Stimulated activated CD4-positive, alpha-beta T cell treated with anti-CD3 and anti-CD28 coated beads, Interleukin-2, amount 100 ng/mL, for 24 hours (primary cell): ENCODE data around the gene EPHX1.
"Not testable (repeated sequence)": the region's sequence is repeated elsewhere in the genome, so short reads cannot be mapped to it uniquely, and the experiment has no call there.

Experiments used
- DNase-seq, 2 donors: peaks; one replicate each; pipeline ENCODE4 v3.0.0-alpha.2; 2020

The EPHX1 gene

GRCh38 chr1:225777583-225778336 is 32.2 kb upstream of the EPHX1 start, which contains the start of gene SRP9:
SRP9 (plus strand) TSS chr1:225777826; CDS start chr1:225777941, 115 bp downstream.
- peak; percentile 98 for DNase-seq

GRCh38 chr1:225778337-225778669 is 31.6 kb upstream of the EPHX1 start:
- no peak for DNase-seq

GRCh38 chr1:225779165-225779564 is 30.8 kb upstream of the EPHX1 start:
- DNase-seq: peak in 1 of 2 donors; percentile 4

GRCh38 chr1:225780134-225780533 is 29.8 kb upstream of the EPHX1 start:
- no peak for DNase-seq

DNA sequence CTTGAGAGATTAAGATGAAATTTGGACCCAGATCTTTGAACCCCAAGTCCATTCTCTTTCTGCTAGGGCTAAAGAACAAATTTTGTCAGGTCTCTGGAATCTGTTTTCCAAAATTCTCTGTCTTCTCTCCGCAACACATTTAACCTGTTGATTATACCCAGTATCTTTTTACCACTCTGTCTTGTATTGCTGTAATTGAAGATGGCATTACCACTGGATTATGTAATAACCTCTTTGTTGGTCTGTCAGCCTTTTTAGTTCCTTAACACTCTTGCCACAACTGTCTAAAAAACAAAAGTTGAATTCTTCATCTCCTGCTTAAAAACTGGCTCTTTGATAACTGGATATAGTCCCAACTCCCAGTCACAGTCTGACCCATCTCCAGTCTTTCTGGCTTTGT is 29.3 kb upstream of the EPHX1 start:
- no peak for DNase-seq

DNA sequence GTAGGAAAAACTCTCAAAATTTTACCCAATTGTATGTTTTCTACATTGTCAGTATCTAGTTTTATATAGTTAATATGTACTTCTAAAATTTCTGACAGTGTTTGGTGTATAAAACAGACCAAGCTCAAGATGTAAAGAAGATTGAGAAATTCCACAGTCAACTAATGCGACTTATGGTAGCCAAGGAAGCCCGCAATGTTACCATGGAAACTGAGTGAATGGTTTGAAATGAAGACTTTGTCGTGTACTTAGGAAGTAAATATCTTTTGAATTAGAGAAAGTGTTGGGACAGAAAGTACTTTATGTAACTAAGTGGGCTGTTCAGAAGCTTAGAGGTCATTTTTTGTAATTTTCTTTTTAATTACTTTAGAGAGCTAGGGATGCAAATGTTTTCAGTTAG is 20.8 kb upstream of the EPHX1 start:
- not testable (repeated sequence) for DNase-seq

GRCh38 chr1:225794954-225795353 is 15.0 kb upstream of the EPHX1 start:
- no peak for DNase-seq

DNA sequence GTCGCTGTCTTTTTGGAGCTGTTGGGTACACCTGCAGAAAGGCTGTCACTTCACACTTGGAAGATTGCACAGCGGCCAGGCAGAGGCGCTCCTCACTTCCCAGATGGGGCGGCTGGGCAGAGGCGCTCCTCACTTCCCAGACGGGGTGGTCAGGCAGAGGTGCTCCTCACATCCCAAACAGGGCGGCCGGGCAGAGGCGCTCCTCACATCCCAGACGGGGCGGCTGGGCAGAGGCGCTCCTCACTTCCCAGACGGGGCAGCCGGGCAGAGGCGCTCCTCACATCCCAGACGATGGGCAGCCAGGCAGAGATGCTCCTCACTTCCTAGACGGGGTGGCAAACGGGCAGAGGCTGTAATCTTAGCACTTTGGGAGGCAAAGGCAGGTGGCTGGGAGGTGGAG is 13.8 kb upstream of the EPHX1 start:
- not testable (repeated sequence) for DNase-seq

GRCh38 chr1:225801146-225801545 is 8.8 kb upstream of the EPHX1 start:
- DNase-seq: not testable (repeated sequence)

DNA sequence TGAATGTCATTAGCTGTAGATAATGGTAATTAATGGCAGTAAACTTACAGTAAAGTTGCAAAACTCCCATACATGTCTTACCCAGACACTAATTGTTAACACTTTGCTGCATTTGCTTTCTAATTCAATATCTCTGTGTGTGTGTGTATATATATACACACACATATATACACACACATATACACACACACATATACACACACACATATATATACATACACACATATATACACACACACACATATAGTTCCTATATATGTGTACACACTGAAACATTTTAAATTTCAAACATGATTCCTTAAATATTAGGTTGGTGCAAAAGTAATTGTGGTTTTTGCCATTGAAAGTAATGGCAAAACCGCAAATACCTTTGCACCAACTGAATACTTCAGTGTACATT is 3.7 kb upstream of the EPHX1 start:
- no peak for DNase-seq

DNA sequence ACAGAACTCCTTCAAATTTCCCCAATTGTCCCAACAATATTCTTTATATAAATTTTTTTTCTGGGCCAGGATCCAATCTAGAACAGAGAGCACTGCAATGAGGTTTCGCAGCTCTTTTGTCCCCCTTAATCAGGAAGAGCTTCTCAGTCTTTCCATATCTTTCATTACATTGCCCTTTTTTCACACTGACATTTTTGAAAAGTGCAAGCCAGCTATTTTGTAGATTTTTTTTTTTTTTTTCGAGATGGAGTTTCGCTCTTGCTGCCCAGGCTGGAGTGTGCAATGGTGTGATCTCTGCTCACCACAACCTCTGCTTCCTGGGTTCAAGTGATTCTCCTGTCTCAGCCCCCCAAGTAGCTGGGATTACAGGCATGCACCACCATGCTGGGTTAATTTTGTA is 3.2 kb upstream of the EPHX1 start:
- DNase-seq: not testable (repeated sequence)

GRCh38 chr1:225808136-225808535 is 1.8 kb upstream of the EPHX1 start:
- DNase-seq: no peak

- DNase-seq: not testable (repeated sequence)
These were observed 935 bp downstream of the EPHX1 start for GRCh38 chr1:225810579-225811538.

DNA sequence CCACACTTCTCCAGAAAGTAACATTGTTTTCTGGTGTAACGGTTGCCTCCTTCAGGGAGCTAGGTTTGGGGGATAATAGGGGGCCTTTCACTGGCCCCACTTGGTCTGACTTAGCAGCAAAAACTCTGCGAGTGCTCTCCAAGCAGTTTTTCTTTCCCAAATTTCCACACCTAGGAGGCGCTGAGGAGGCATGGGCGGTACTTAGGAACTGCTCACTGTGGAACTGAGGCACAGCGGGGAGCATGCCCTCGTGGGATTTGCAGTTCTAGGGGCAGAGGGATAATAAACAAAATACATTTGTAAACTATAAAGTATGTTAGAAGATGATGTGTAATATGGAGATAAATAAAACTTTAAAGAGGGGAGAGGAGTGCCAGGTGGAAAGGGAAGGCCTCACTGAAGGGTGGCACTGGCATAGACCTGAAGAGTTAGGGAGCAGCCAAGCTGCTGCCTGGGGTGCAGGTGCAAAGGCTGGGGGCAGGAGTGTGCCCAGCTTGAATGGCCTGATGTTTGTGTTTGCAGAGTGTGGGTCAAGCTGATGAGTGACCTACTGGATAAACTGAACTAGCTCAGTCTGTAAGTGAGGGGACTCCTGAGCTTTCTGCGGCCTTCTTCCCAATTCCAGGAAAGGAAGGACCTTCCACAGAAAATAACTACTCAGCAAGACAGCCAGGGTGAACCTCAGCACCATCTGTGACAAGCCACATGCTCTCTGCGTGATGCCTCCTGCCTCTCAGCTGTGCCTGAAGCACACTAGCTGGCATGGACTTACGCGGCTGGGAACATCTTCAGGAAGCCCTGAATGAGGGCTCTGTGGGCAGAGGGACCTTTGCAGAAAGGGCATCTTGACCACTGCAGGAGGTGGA is 1.9 kb downstream of the EPHX1 start:
- no peak for DNase-seq

DNA sequence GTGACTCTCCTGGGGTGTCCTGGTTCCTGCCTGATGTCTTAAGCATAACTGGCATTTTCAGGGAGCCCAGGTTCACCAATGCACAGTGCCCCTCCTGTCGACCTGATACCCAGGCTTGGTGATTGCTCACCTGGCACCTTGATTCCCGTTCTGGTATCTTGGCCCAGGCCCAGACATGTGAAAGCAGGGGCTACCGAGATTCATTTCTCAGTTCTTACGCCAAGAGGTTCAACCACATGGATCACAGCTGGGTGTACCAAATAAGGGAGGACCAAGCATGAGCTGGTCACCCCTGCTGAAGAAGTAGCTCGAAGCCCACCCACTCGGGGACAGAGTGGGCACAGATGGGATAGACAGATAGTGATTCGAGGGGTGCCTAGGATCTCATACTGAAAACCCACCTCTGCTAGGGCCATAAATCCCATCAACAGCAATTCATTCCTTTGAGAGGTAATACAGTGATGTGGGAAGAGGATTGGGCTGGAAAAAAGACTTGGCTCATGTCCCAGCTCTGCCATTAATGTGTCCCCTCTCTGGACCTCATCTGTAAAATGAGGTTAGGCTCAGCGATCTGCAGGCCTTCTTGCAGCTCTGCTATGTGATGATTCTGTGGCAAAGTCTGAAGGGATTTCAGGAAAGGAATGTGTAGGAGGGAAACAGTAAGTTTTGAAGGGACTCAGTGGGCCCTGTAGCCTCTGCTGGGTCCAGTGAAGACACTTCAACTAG is 2.7 kb downstream of the EPHX1 start:
- no peak for DNase-seq

DNA sequence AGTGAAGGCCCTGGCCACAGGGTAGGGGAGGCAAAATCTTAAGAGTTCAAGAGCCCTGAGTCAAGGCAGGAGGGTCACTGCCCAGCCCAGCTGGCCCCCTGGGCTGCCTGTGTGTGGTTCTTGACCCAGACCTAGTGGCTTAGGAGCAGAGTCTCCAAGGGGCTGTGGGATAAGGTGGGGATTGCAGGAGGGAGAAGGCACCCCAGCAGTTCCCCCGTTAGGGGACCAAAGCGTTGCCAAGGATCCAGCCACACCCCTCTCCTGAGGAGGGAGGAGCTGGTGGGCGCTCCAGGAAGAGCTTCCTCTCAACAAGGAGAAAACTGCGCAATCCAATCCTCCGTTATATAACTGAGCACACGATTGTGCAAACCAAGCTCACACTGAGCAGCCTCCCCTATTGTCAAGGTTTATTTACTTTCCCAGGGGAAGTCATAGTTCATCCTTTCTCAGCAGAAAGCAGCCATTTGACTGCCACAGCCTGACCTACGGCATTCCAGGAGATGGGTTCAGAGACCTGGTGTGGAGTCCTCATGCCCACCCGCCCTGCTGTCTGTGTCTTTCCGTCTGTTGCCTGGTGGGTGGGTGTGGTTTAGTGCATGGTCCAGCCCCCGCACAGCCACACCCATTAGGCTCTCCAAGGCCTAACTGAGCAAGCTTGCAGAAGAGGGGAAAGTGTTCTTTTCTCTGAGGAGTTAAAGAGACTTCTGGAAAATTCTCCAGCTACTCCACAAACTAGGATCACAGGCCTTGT is 3.5 kb downstream of the EPHX1 start:
- DNase-seq: peak in 1 of 2 donors; percentile 22

GRCh38 chr1:225814381-225814780 is 4.5 kb downstream of the EPHX1 start:
- no peak for DNase-seq

GRCh38 chr1:225815090-225815489 is 5.2 kb downstream of the EPHX1 start:
- DNase-seq: not testable (repeated sequence)

- DNase-seq: no peak
These were observed 5.7 kb downstream of the EPHX1 start for GRCh38 chr1:225815526-225816178.

DNA sequence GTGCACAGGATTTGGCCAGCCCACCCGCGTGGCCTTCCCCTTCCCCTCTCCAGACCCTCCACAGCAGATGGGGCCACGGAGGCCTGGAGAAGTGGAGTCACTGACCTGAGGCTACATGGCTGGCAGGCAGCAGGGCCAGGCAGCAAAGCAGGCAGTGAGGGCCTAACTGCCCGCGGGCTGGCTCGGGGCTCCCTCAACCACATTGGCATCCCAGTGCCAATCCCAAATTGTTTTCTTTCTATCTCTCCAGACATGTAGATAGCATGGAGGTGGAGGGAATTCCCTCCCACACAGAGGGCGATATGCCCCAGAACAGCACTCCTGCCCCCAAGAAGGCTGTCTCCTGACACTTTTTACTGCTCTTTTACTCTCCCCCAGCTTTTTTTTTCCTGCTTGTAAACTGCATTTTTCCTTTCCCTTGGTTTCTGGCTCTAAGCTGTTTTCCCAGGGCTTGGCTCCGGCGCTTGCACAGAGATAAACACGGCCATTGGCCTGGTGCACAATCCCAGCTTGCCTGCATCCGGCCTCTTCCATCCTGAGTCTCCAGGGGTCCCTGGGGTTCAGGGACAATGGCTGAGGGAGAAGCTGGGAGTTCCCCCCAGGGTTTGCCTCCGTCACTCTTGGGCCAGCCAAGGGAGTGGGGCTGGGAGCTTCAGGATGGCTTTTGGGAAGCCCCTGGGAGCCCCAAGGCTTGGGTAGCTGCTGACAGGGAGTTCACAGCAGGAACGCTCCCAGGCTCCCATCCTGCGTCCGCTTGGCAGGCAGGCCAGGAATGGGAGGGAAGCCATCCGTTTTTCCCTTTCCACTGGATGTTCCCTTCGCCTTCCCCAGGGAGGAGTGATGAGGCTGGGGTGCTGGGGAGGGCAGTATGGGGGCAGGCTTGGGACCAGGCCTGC is 7.0 kb downstream of the EPHX1 start:
- no peak for DNase-seq
